Ramos (cell line): ENCODE data around the gene OR10A4.
"Not testable (repeated sequence)": the region's sequence is repeated elsewhere in the genome, so short reads cannot be mapped to it uniquely, and the experiment has no call there.

ENCODE experiments used
- in situ Hi-C: fragments of 300-500 bp; cut with MboI; formaldehyde crosslinking; loops from one replicate; pipeline ENCODE4 v1.14.3; 2022; ENCODE audit warnings: low sequenced_read_pairs; ENCODE audit not compliant: unreplicated experiment

OR10A4 gene

GRCh38 chr11:6876325-6876724 is at the start of gene OR10A4:
TSS of gene OR10A4 (plus strand) at chr11:6876625. CDS start at chr11:6876648, 23 bp downstream.
- in situ Hi-C loops = no loop called here

GRCh38 chr11:6828103-6828502 is 48.3 kb upstream of the OR10A4 start:
- in situ Hi-C loops = no loop called here

- in situ Hi-C loops = no loop called here
Observed at GRCh38 chr11:6833356-6833755, 43.1 kb upstream of the OR10A4 start.

- in situ Hi-C loops = no loop called here
Observed at GRCh38 chr11:6834021-6834420, 42.4 kb upstream of the OR10A4 start.

GRCh38 chr11:6841694-6842093 is 34.7 kb upstream of the OR10A4 start:
- in situ Hi-C loops = no loop called here

- in situ Hi-C loops = no loop called here
Observed at GRCh38 chr11:6843670-6844069, 32.8 kb upstream of the OR10A4 start.

GRCh38 chr11:6844356-6844755 is 32.1 kb upstream of the OR10A4 start:
- in situ Hi-C loops = no loop called here

- in situ Hi-C loops = no loop called here
Observed at GRCh38 chr11:6845383-6845782, 31.0 kb upstream of the OR10A4 start, which contains the start of gene OR10A5. TSS of gene OR10A5 (plus strand) at chr11:6845683. CDS start at chr11:6845683, 0 bp downstream.

- in situ Hi-C loops = no loop called here
Observed at GRCh38 chr11:6850526-6850925, 25.9 kb upstream of the OR10A4 start.

GRCh38 chr11:6854801-6855200 is 21.6 kb upstream of the OR10A4 start:
- in situ Hi-C loops = not testable (repeated sequence)

GRCh38 chr11:6855971-6856541 is 20.4 kb upstream of the OR10A4 start:
- in situ Hi-C loops = no loop called here

GRCh38 chr11:6856871-6857270 is 19.6 kb upstream of the OR10A4 start:
- in situ Hi-C loops = no loop called here

- in situ Hi-C loops = no loop called here
Observed at GRCh38 chr11:6862961-6863360, 13.5 kb upstream of the OR10A4 start, which contains the start of gene OR10A2. TSS of gene OR10A2 (plus strand) at chr11:6863057. CDS start at chr11:6869755, 6,698 bp downstream.

- in situ Hi-C loops = no loop called here
Observed at GRCh38 chr11:6864438-6864837, 12.0 kb upstream of the OR10A4 start.

- in situ Hi-C loops = no loop called here
Observed at GRCh38 chr11:6871278-6871677, 5.1 kb upstream of the OR10A4 start.

GRCh38 chr11:6875761-6876160 is 664 bp upstream of the OR10A4 start:
- in situ Hi-C loops = no loop called here

- in situ Hi-C loops = no loop called here
Observed at GRCh38 chr11:6876914-6877313, 489 bp downstream of the OR10A4 start.

GRCh38 chr11:6882751-6883150 is 6.3 kb downstream of the OR10A4 start:
- in situ Hi-C loops = no loop called here

GRCh38 chr11:6887711-6888110 is 11.3 kb downstream of the OR10A4 start:
- in situ Hi-C loops = not testable (repeated sequence)

- in situ Hi-C loops = no loop called here
Observed at GRCh38 chr11:6888830-6889229, 12.4 kb downstream of the OR10A4 start.

- in situ Hi-C loops = no loop called here
Observed at GRCh38 chr11:6889835-6890234, 13.4 kb downstream of the OR10A4 start.

GRCh38 chr11:6892400-6892799 is 16.0 kb downstream of the OR10A4 start, which contains the start of gene OR2D2:
TSS of gene OR2D2 (minus strand) at chr11:6892500. CDS start at chr11:6892500, 0 bp downstream.
- in situ Hi-C loops = no loop called here
